Measurements from ENCODE around the gene C1QTNF1.

The C1QTNF1 gene

DNA sequence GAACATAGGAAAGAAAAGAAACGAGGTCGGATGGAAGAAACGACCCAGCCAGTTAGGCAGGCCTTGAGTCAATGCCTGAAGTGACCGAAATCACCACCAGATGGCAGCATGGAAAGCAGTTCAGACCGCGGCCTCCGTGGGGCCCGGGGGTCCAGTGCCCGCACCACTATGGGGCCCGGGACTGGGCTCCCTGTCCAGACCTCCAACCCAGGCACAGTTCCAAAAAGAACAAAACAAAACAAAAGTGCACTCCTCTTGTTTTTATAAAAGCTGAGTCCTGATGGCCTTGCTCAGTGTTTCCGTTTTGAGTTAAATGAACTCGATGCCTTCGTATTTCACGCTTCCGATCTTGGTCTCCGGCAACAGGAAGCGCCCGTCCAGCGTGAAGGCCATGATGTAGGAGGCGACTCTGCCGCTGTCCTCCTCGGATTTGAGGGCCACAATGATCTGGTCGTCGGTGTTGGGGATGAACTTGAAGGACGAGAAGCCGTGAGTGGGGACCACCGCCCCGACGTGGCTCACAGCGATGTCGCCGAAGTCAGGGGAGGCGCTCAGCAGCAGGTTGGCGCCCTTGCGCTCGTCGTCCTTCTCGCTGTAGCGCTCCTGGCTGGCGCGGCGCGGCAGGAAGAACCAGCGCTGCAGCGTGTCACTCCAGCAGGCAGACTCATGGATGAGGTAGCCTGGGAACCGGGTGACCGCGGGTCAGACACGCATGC, 30.6 kb upstream of the C1QTNF1 start:
- peak in 1 of 2 experiments; percentile 56 for DNase-seq

DNA sequence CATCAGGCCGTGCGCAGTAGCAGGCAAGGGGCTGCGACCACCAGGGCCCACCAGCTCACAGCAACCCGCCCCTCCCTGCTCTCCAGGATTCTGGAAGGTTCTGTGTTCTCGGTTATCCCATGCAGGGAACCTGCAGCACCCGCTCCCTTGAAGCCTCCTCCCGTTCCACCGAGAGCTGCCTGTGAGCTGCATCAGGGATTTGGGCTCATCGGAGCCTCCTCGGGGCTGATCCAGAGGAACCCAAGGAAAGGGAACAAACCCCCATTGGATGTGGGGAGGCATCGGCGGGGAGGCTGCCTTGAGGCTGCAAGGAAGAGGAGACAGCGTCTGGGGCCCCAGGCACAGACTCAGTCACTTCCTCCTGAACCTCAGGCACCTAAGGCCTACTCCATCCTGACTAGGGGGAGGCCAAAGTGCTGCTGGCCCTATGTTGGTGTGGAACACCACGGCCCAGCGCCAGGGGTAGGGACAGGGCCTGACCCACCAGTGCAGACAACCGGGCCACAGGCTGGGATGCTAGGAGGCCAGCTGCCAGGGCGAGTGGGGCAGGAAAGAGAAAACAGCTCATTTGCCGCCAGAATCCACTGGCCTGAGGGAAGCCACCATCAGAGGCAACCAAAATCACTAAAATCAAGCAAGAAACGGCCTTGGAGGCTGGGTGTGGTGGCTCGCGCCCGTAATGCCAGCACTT, 29.8 kb upstream of the C1QTNF1 start:
- no peak for DNase-seq

DNA sequence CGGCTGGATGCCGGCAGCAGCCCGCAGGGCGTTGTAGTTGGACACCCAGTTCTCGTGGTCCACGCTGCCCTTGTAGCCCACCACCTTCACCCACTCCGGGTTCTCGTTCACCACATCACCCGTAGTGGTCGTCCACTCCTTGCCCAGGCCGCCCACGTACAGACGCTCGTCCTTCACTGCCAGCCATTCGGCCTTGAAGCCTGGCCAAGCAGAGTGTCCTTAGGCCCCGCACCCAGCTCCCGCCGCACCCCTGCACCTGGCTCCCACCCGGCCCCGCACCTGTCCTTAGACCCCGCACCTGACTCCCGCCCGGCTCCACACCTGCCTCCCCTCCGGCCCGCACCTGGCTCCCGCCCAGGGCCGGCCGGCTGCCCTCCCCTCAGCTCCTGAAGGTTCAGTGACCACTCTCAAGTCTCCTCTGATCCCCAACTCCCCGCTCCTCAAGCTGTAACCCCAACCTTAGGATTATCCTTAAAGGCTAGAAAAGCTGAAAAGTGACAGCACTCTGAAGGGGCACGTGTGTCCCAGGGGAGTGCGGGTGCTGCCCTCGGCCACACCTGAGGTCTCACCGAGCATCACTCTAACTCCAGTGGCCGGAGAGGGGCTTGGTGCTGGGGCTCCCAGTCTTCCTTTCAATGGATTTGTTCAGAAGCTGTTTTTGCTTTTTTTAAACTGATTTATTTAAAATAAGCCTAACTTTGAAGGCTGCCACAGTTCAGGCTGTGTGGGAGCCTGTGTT, 28.8 kb upstream of the C1QTNF1 start:
- no peak for DNase-seq

DNA sequence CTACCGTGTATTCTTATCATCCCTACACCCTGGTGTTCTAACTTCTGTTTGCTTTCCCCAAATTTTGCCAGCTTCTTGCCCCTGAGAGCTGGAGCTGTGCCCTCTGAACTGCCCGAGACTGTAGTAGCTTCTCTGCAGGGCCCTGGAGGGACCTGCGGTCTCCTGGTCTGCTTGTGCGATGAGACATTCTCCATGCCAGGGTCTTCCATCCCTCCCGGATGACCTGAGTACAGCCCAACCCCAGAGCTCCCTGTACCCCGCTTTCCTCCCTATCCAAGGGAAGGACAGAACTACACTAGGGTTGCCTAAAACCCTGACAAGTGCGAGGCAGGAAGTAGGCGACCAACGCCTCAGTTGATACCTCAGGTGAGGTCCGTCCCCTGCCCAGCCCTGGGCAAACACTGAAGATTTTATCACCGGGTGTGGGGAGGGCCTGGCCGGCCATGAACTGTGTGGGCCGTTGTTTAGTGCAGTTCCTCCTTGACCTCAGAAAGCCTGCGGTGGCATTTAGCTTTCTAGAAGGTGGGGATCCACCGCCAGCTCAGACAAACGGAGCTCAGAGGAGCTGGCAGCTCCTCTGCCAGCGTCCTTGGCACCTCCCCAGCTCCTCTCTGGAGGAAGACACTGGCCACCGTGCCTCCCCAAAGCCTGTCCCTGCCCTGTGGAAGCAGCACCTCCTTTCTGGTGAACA, 28.1 kb upstream of the C1QTNF1 start:
- DNase-seq: no peak

DNA sequence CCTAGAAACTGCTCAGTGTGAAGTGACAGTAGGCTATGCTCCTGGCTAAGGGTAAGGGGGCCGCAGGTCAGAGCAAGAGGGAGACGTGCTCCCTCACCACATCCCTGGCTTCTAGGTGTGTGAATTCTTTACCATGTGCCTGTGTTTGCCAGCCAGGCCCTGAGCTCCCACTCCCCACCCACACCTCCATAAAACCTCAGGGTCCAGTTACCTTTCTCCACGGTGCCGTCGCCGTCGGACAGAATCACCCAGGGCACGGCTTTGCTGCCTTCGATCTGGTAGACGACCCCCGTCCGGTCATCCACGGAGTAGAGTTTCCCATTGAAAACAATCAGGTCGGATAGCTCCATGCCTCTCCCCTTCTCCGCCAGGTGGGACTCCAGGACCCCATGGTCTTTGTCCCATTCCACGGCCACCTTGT, 27.2 kb upstream of the C1QTNF1 start:
- no peak for DNase-seq

DNA sequence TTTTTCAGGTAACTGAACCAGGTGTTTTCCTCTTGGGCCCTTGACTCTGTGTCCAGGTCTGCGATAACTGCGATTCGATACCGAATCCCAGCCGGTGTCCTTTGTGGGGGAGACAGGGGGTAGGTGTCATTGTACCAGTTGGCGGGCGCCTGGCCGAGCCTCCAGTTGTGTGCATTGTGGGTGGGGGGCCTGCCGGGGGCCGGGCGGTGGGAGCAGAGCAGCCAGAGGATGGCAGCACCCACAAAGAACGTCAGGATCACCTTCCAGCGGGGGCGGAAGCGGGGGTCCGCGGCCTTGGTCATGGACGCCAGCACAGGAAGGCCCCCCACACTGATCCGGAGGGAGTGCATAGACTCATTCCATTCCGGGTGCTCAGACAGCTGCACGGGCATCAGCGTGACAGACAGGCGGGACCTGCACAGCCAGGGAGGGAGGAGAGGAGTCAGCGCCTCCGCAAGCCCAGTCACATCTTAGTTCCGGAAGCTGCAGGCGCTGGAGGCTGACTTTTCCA, 26.7 kb upstream of the C1QTNF1 start:
- no peak for DNase-seq

DNA sequence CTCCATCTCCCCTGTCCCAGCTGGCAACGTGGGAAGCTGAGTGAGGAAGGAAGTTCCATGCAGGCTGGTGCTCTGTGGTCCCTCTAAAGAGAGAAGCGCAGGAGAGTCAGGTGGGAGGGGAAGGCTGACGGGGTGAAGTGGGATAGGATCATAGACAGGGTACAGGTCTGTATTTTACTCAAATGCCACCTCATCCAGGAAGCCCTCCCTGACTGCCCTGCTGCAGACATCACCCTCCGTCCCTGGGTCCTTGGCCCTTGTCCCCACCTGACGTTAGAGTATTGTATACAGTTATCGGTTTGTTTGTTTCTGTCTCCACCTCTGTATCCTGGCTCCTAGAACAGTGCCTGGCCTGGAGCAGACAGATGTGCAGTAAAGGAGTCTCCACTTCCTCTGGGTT, 26.1 kb upstream of the C1QTNF1 start:
- DNase-seq: no peak

DNA sequence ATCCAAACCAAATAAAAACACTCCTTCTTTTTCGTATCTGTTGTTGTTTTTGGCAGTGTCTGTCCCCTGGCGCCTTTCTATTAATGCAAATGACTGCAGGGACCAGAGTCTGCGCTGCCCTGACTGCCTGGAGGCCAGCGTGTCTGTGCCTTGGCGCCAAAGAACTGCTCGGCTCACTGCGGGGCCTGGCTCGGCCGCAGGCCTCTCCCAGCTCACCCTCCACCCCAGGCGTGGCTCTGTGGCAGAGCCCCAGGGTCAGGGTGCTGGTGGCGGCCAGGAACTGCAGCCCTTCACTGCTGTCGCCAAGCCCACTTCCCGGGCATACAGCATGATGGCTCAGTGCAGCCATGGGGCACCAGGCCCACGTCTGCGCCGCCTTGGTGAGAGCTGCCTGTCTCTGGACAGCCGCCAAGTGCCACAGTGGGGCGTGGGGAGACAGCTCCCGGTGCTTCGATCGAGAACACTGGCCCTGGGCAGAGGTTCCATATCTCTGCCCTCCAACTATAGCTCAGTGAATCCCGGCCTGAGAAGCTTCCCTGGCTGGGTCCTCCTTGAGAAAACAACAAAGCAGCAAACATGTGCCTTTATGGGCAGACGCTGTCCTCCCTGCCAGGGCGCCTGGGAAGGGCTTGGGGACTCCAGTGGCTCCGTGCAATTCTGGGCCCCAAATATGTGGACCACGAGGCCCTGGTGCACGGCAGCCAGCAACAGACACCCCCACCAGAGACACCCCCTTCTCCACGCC, 25.5 kb upstream of the C1QTNF1 start:
- peak; percentile 35 to 72 for DNase-seq

DNA sequence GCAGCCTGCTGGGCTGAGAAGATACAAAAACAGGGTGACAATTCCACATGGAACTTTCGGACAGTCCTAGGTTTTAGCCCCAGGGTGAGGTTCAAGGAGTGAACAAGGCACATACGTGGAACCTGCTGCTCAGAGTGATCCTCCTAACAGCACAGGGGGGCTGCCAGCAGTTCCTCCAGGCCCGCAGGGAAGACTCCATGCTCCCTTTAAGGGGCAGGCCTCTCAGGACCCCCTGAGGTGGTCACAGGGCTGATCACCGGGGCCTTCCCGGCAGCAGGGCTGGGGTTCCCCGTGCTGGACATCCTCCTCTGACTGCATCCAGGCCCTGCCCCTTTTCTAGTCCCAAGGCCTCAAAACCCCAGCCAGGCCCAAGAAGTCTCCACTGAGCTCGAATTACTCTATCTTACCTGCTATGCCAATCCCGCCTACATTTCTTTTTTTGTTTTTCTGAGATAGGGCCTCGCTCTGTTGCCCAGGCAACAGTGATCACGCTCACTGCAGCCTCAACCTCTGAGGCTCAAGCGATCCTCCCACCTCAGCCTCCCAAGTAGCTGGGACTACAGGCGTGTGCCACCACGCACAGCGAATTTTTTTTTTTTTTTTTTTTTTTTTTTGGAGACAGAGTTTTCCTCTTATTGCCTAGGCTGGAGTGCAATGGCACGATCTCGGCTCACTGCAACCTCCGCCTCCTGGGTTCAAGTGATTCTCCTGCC, 24.8 kb upstream of the C1QTNF1 start:
- no peak for DNase-seq

DNA sequence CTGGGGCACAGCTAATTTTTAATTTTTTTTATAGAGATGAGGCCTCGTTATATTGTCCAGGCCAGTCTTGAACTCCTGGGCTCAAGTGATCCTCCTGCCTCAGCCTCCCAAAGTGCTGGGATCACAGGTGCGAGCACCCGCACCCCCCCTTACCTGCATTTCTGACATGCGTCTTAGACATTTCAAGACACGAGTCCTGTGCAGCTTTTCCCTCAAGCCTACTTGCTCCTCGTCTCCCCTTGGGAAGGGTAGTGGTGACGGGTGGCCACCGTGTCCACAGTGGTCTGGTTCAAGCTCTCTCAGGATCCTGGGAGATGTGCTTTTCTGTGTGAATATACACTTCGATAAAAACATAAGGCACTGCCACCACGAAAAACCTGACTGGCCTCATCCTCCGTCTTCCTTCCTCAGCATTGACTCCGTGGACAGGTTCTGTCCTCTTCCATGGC, 24.0 kb upstream of the C1QTNF1 start:
- DNase-seq: no peak

DNA sequence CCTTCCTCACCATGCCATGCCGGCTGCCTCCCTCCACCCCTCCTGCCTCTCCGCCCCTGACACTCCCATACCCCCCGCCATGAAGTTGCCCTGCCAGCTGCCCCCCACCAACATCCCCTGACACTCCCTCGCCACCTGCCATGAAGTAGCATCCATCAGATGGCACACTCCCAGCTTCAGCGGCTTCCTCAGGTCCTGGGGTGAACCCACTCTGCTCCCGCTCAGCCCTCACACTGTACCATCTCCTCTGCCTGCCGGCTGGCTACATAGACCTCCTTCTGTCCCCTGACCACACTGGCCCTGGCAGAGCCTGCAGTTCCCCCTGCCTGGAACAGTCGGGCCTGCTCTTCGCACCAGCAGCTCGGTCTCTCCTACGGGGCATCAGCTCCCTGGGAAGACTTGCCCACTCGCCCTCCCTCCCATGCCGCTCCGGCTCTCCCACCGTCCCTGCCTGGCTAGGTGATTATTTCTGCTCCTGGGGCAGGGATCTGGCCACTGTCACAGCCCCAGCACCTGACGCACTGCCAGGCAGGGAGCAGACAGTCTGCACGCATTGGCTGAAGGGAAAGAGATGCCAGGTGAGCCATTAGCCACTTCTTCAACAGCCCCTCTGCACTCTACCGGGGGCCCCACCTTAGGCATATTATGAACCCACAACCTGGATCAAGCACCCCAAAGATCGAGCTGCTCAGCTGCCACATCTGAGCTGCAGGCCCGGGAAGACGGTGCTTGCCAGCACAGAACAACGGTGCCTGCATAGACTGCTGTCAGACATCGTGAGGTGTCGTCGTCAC, 23.4 kb upstream of the C1QTNF1 start:
- no peak for DNase-seq

DNA sequence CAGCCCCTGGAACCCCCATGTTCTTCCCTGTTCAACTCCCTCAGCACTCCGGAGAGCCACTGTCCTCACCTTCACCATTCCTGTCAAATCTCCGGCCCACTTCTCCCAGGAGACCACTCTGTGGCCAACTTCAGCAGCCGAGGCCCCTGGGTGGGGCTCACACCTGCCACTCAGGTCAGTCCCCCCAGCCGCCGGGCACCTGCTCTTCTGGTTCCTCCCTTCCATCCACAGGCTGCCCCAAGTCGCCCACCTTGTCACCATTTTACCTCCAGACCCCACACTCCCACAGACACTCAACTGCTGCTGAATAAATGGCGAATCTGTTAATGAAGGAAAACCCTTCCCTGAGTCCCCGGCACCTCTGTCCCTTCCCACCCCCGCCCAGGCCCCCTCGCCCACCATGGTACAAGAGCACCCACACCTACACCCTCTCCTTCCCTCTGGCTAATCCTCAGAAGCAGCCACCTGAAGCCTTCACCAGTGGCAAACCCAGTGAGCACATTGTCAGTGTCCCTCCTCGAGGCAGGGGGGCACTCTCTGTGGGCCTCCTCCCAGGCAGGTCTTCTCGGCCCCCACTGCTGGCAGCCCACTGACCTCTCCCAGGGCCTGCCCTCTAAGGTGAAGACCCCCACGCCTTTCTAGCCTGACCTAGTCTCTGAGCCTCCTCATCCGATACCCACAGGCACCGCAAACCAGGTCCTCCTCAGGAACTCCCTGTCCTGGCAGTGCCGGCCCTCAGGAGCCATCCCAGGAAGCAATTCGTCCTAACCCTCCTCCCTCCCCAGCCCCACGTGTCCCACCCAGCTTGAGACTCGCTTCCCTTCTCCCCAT, 22.6 kb upstream of the C1QTNF1 start:
- no peak for DNase-seq

DNA sequence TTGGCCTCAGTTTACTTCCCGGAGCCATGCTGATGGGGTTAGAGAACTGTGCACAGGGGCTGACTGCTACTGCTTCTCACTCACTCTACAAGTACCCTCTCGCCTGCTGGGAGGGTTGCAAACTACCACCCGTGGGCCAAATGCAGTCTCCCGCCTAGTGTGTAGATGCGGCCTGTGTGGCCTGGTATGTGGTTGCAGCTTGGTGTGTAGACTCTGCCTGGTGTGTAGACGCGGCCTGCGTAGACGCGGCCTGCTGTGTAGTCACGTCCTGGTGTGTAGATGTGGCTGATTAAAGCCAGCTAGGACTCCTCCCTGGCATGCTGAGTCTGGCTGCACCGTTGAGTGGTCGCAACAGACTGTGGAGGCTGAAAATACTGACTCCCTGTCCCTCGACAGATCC, 21.7 kb upstream of the C1QTNF1 start:
- no peak for DNase-seq

DNA sequence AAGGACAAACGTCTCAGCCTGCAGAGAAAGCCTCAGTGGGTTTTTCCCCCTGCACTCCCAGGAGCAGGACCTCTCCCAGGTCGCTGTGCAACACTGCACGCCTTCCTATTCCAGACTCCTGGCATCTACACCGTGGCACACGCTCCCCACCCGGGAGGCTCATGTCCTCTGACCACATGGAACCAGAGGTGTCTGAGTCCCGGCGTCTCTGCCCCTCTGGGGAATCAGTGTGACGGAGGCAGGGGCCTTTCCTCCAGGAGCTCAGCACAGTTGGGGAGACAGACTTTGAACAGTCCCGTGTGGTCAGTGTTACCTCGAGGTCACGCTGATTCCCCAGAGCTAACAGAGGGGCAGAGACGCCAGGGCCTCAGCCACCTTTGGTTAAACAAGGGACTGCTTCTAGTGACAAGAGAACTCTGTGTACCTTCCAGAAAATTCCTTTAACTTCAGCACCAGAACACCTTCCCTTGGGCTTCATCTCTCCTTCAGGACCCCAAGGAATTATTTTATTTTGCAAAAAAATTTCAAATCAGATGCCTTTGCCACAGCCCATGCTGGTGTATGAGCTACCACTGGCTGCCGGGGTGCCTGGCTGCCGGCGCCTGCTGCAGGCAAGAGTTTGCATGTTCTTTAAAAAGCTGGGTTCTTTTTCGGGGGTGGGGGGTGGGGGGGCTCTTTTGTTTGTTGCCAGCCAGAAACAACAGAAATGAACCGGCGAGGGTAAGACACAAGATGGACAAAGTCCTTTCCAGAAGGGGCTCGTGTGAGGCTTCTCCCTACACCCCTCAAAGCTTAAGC, 21.0 kb upstream of the C1QTNF1 start:
- no peak for DNase-seq

DNA sequence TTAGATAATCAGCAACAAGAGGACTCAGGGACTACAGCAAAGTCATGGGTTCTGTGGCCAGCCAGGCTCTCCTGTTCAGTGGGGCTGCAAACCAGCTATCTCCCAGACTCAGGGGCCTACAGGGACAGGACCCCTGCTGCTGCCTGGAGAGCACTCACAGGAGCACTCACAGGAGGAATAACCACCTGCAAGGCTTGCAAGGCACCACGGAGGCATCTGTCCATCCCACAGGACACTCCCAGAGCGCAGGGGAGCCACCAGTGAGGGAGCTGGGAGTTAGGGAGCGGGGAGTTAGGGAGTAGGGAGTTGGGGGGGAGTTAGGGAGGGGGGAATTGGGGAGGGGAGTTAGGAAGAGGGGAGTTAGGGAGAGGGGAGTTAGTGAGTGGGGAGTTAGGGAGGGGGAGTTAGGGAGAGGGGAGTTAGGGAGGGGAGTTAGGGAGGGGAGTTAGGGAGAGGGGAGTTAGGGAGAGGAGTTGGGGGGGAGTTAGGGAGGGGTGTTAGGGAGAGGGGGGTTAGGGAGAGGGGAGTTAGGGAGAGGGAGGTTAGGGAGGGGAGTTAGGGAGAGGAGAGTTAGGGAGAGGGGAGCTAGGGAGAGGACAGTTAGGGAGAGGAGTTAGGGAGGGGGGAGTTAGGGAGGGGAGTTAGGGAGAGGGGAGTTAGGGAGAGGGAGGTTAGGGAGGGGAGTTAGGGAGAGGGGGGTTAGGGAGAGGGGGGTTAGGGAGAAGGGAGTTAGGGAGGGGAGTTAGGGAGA, 20.1 kb upstream of the C1QTNF1 start:
- no peak for DNase-seq

DNA sequence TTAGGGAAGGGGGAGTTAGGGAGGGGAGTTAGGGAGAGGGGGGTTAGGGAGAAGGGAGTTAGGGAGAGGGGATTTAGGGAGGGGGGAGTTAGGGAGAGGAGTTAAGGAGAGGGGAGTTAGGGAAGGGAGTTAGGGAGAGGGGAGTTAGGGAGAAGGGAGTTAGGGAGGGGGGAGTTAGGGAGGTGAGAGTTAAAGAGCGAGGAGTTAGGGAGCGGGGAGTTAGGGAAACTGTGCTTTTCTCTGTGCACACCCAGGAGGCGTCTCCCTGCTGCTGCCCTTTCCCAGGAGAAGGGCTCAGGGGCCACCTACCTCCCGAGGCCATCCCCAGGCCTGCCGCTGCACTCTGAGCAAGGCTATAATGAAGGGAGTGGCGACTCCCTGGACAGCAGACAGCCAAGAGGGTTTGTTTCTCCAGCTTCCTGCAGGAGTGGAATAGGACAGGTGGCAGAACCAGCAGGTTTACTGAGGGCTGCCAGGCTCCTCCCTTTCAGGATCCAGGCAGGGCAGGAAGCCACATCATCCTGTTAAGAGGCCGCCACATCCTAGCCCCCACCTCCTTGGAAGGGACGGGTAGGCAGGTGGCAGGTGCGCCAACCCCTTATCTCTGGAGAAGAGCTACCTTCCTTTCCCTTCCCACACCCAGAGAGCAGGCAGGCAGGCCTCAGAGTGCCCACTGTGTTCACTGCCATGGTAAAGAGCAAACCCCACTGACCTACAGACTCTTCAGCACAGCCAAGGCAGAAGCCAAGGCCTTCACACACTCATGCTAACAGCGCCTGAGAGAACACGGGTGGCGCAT, 18.7 kb upstream of the C1QTNF1 start:
- no peak for DNase-seq

DNA sequence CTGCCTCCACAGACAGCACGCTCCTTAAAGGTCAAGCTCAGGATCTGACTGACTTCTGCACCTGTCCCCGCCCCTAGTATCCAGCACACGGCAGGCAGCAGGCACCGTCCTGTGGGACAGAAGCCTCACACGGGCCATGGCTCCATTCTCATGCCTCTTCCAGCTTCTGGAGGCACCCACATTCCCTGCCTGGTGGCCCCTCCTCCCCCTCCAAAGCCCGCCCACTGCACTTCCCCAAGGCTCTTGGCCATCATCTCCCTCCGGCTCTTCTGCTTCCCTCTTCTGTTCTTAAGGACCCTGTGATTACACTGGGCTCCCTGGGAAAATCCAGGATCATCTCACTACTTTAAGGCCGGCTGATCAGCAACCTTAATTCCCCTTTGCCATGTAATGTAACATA, 17.9 kb upstream of the C1QTNF1 start:
- DNase-seq: no peak

All from NCI-H446 (cell line).